Mammary epithelial cell (primary cell): ENCODE results near the gene DCXR.

Experiments
- CTCF ChIP-seq, 2 donors: IDR thresholded peaks in 1 of 2; conservative IDR thresholded peaks in 1 of 2; 2 replicates each; pipeline ENCODE4 v1.5.1; 2011 to 2012; ENCODE audit warnings: inconsistent platforms in 2 of 2, low read length in 2 of 2, mild to moderate bottlenecking in 2 of 2, control low read depth in 1 of 2, low read depth in 1 of 2; ENCODE audit not compliant: insufficient read depth in 1 of 2; ENCODE audit errors: extremely low read depth in 1 of 2
- EZH2 ChIP-seq: IDR thresholded peaks from 2 replicates; pipeline ENCODE4 v1.6.1; 2012; ENCODE audit warnings: low read length, inconsistent platforms, borderline replicate concordance

GRCh38 chr17:82083009-82083408 lies 45.5 kb upstream of the DCXR start:
- no peak for TF ChIP-seq CTCF (conservative IDR thresholded peaks at IDR 0.05 in 1 of 2, IDR thresholded peaks at IDR 0.05 in 1 of 2; ENCODE audit: extremely low read depth in 1 of 2, insufficient read depth in 1 of 2, low read depth in 1 of 2, low read length in 2 of 2)
- TF ChIP-seq EZH2, result no peak
